Retinal pigment epithelial cell (primary cell): ENCODE measurements around the gene ARL8A.
A peak's percentile ranks its signal among the peaks of the same experiment; 100 is the strongest.

ENCODE experiments used
- DNase-seq: peaks from one replicate; pipeline ENCODE4 v3.0.0-alpha.2; 2010; ENCODE audit warnings: low read depth
- H3K4me3 ChIP-seq: 2 replicates; pipeline ENCODE4 v1.5.1; 2011; ENCODE audit warnings: mild to moderate bottlenecking, low read length, control low read depth, moderate library complexity
- TF ChIP-seq, protein P1 (sequence below): conservative IDR thresholded peaks from 2 replicates; pipeline ENCODE4 v1.5.1; 2011; ENCODE audit warnings: low read depth, low read length, control low read depth, inconsistent platforms

ARL8A gene

DNA sequence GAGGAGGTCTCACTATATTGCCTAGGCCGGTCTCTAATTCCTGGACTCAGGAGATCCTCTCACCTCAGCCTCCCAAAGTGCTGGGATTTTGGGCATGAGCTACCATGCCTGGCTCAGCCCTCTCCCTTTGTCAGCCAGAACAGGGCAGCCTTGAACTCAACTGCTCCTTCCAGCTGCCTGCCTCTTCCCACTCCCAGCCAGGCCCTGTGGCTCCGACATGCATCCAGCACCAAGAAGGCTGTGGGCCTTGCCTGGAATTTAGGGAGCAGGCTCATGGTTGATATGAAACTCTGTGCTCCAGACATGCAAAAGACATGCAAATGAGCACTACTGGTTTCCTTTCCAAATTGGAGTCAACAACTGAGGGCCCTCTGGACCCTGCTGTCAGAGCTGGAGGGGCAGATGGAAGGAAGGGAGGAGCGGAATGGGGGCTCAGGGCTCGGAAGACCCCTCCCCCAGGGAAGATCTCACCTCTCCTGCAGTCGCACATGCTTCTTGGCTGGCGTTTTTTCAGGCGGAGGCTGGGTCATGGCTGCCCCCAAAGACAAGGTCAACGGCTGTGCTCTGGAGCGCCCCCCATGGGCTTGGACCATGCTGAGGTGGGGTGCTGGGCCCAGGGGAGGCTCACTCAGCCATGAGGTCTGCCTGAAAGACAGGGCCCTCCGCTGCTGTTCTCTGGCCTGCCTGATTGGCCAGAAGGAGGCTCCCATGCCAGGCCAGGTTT, 14.4 kb upstream of the ARL8A start:
- no peak for DNase-seq
- no peak overlapping the region for H3K4me3 ChIP-seq
- TF ChIP-seq, protein P1, sequence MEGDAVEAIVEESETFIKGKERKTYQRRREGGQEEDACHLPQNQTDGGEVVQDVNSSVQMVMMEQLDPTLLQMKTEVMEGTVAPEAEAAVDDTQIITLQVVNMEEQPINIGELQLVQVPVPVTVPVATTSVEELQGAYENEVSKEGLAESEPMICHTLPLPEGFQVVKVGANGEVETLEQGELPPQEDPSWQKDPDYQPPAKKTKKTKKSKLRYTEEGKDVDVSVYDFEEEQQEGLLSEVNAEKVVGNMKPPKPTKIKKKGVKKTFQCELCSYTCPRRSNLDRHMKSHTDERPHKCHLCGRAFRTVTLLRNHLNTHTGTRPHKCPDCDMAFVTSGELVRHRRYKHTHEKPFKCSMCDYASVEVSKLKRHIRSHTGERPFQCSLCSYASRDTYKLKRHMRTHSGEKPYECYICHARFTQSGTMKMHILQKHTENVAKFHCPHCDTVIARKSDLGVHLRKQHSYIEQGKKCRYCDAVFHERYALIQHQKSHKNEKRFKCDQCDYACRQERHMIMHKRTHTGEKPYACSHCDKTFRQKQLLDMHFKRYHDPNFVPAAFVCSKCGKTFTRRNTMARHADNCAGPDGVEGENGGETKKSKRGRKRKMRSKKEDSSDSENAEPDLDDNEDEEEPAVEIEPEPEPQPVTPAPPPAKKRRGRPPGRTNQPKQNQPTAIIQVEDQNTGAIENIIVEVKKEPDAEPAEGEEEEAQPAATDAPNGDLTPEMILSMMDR = no peak

DNA sequence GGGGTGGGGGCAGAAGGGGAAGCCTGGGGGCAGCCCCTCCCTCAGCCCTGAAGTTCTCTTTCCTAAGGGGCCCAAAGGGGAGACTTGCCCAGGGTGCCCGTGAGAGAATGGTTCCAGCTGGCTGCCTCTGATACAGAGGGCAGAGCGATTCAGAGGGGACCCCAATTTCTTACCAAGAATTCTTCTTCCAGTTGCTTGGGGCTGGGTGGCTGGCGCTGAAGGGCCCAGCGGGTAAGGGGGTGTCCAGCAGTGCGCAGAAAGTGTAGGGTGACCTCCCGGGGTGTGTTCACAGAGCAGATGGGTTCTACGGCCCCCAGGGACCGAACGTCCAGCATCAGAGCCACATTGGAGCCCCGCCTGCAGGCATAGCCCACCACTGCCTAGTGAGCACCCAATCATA, 13.4 kb upstream of the ARL8A start:
- no peak overlapping the region for H3K4me3 ChIP-seq
- TF ChIP-seq, protein P1 = no peak
- DNase-seq = no peak

DNA sequence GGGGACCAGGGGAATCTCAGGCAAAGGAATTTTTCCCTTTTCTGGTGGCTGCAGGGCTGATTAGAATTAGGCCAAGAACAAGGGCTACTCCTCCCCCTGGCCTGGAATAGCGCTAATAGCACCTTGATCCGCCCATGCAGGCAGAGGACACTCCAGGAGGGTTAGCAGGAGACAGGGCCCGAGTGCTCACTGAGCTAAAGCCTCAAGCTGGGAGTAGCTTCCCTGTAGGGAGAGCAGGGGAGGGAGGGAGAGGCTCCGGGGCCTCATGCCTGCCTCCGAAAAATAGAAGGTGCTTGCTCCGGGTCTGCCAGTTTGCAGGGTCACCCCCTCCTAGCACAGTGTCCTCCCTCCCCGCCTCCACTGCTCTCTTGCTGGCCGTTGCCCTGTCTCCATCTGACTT, 12.1 kb upstream of the ARL8A start:
- H3K4me3 ChIP-seq = no peak overlapping the region
- TF ChIP-seq, protein P1 = no peak
- no peak for DNase-seq

DNA sequence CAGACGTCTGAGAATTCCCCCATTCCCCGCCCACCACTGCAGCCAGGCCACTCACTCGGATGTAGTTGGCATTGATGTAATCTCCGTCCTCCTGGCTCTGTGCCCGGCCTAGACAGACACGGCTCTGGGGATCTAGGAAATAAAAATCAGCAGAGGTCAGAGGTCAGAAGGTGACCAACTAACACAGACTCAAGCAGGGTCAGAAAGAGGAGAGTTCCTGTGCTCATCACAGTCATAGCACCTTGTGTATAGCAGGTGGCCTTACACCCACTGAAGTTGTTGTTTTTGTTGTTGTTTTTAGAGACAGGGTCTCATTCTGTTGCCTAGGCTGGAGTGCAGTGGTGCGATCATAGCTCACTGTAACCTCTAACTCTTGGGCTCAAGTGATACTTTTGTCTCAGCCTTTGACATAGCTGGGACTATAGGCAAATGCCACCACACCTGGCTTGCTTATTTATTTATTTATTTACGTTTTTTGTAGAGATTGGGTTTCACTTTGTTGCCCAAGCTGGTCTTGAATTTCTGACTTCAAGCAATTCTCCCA, 11.0 kb upstream of the ARL8A start:
- TF ChIP-seq, protein P1 = no peak
- no peak for DNase-seq
- no peak overlapping the region for H3K4me3 ChIP-seq

DNA sequence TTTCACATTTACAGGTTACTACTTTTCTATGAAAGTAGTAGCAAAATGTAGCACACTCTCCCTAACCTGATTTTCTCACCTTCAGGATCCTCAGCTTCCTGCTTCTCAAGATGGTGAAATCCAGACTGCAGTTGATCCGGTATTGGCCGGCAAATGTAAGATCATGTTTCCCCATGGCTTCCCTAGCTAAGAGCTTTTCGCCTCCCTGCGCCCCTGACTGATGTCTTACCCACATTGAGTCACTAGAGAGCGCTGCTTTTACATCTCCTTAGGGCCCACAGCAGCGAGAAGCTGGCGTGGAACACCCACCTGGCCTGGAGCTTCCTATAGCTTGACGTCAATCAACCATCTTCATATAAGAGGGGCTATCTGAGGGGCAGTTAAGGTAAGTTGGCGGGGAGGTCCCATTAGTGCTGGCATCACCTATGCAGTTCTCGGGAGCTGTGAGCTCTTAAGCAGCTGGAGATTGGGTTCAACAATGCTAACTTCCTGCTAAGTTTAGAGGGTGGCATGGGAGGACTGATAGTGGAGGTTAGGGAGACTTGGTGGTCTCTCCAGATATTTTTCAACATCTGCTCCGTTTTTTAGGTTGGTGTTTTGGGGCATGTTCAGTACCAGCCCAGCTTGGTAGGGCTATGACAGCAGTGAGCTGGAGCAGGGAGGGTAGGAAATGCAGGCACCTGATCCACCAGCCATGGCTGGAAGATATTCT, 10.4 kb upstream of the ARL8A start:
- no peak overlapping the region for H3K4me3 ChIP-seq
- DNase-seq = peak; percentile 51
- TF ChIP-seq, protein P1 = peak; percentile 70

DNA sequence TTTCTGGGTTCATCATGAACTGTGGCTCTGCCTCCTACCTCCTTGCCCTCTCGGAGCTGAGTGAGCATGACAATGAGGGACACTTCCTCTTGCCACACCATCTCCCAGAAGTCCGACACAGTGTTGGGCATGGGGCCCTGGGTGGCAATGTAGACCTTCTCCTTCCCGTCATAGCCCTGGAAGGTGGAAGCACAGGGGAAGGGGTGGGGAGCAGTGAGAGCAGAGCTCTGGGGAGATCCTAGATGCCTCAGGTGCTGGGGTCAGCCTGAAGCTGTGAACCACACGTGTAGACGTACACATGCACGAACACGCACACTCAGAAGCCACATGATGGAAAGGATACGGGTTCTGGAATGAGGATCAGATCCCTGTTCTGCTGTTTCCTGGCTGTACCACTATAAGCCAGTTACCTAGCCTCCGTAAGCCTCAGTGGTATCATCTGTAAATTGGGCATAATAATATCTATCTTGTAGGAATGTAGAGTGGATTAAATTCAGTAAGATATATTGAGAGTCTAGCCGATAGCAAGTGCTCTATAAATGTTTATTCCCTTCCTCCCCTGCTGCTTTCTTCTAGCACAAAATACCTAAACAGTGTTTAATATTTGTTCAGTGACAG, 9.7 kb upstream of the ARL8A start:
- TF ChIP-seq, protein P1 = no peak
- no peak overlapping the region for H3K4me3 ChIP-seq
- no peak for DNase-seq

DNA sequence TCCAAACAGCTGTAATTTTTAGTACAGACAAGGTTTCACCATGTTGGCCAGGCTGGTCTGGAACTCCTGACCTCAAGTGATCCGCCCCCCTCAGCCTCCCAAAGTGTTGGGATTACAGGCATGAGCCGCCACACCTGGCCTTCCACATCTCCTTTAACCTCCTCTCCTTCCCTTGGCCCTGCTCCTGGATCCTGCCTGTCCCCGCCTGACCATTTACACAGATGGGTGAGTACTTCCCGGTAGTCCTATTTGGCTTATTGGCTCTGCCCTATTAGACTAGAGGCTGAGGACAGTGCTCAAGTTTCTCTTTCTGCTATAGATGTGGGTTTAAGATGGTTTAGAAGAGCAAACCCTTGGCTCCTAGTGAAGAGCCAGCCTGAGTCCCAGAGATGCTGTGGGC, 8.7 kb upstream of the ARL8A start:
- TF ChIP-seq, protein P1 = no peak
- no peak overlapping the region for H3K4me3 ChIP-seq

More for the DNA sequence above, 8.7 kb upstream of the ARL8A start:
- DNase-seq = no peak
